Measurements from ENCODE around the gene IGFBP1.
"Not testable (repeated sequence)": the region's sequence is repeated elsewhere in the genome, so short reads cannot be mapped to it uniquely, and the experiment has no call there.

DNA sequence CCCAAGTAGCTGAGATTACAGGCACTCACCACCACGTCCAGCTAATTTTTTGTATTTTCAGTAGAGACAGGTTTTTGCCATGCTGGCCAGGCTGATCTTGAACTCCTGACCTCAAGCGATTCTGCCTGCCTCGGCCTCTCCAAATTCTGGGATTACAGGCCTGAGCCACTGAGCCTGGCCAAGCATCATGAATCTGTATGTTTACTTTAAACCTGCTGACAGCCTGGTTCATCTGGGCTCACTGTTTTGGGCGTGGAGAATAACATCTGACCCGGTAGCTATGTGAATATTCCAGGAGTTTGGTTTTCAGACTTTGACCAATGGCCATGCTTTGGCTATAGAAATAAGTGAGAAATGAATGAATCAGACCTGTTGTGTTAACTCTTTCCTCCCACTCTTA lies 41.8 kb upstream of the IGFBP1 start:
- TF ChIP-seq, protein P1, sequence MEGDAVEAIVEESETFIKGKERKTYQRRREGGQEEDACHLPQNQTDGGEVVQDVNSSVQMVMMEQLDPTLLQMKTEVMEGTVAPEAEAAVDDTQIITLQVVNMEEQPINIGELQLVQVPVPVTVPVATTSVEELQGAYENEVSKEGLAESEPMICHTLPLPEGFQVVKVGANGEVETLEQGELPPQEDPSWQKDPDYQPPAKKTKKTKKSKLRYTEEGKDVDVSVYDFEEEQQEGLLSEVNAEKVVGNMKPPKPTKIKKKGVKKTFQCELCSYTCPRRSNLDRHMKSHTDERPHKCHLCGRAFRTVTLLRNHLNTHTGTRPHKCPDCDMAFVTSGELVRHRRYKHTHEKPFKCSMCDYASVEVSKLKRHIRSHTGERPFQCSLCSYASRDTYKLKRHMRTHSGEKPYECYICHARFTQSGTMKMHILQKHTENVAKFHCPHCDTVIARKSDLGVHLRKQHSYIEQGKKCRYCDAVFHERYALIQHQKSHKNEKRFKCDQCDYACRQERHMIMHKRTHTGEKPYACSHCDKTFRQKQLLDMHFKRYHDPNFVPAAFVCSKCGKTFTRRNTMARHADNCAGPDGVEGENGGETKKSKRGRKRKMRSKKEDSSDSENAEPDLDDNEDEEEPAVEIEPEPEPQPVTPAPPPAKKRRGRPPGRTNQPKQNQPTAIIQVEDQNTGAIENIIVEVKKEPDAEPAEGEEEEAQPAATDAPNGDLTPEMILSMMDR (IDR thresholded peaks at IDR 0.05) = not testable (repeated sequence)
- not testable (repeated sequence) for TF ChIP-seq POLR2A (IDR thresholded peaks at IDR 0.05)
